ENCODE results near the gene FNDC7.
"Not testable (repeated sequence)": the region's sequence is repeated elsewhere in the genome, so short reads cannot be mapped to it uniquely, and the experiment has no call there.

Gene FNDC7

DNA sequence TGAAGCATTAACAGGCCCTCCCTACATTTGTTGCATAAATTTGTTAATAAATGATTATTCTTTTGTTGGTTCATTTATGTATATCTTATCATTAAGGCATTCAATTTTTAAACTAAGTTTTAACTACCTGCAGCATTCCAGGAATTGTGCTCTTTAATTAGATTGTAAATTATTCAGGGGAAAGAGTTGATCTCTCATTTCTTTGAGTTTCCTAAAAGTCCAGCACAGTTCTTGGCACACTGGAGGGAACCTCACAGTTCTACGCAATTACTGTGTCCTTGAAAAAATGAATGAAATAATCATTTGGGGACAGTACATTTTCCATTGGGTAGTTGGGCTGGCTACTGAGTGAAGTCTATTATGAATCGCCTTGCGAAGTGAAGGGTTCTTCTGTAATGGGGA lies 33.3 kb downstream of the FNDC7 start:
- no peak for DNase-seq

DNA sequence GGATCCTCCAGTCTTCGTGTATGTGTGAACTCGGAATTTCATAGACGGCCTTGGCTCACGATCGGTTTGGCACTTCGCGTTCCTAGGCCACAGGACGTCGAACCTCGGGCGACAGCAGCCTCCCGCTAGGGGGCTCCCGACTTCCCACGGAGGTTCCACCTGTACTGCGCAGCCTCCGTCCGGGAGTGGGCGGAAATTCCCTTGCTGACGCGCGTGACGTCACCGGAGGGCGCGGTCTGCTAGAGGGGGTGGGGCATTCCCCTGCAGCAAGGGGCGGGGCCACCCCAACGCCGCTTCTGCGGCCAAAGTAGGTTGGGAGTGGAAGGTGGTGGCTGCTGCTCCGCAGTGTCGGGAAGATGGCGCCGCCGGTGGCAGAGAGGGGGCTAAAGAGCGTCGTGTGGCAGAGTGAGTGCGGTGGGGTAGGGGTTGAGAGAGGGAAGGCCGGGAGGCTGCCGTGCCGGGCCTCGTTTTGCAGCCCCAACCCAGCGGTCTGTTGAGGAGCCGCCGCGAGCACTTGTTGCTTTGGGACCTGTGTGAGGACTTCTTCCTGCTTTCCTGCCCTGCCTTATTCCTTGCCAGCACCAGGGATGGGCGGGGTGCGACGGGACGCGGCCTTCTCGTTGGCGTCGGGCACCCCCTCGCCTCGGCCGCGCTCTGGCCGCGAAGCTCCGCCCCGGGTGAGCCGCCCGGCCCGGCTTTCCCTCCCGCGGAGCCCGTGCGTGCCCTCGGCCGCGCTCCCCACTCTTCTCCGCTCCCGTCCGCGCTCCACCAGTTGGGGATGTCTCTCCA lies 33.9 kb downstream of the FNDC7 start, which contains the start of gene STXBP3:
Gene STXBP3 (plus strand): TSS at position 293 of the 789 bp plus-strand sequence. CDS start 64 bp downstream, at position 357.
- peak; percentile 99 for DNase-seq

GRCh38 chr1:108747171-108747850 lies 34.6 kb downstream of the FNDC7 start:
- peak; percentile 62 for DNase-seq

- DNase-seq: no peak
Observed at GRCh38 chr1:108747898-108748297, 35.2 kb downstream of the FNDC7 start.

DNA sequence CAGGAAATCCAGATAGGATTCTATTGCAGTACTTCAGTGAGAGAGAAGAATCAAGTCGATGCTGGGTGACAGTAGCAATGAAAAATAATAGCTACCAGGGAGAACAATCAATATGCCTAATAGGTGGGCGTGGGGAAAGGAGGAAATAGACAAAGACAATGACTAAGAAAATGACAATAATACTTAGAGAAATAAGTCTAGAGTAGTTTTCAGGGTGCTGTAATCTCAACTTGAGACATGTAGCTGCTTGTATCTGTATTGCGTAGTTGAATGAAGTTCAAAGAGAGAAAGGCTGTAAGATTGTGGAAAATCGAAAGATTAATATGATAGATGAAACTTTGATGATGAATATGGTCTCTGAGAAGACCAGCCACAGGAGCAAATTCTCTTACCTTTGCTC lies 36.4 kb downstream of the FNDC7 start:
- DNase-seq: no peak

DNA sequence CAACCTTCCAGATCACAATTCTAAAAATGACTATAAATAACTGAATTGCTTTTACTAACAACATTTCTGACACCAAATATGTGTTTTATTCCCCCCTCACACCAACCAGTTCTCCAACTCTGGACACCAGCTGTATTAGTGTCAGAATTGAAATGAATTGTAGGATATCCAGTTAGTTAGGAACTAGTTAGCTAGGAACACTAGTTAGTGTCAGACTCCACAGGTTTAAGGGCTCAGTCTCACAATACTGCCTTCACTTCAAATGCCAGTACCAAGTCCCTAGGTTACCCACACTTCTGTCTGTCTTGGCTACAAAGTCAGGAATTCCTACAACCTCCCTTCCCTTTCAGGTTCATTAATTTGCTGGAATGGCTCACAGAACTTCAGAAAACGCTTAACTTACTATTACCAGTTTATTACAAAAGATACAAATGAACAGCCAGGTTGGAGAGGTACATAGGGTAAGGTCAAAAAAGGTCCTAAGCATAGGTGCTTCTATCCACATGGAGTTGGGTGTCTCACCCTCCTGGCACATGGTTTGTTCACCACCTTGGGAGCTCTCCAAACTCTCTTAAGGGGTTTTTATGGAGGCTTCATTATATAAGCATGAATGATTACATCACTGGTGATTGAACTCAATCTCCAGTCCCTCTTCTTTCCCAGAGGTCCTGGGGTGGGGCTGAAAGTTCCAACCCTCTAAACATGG lies 37.9 kb downstream of the FNDC7 start:
- no peak for DNase-seq

GRCh38 chr1:108753363-108753762 lies 40.7 kb downstream of the FNDC7 start:
- no peak for DNase-seq

- no peak for DNase-seq
Observed at GRCh38 chr1:108758796-108759195, 46.1 kb downstream of the FNDC7 start.

DNA sequence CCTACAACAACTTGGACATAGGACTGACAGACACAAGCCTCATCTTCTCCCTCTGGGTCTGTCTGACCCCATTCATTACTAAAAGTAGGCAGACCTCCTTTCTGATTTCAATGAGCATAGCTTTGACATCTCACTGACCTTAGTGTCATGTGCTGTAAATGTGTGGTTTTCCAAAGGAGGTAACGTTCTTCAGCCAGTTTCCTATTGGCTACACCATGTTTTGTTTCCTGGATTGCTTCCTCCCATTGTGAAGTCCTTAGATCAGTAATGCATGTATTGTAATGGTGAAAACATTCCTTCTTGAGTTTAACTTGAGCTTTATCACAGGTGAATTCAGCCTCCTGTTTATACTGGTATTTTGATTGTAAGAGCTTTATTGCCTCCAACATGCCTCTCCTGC lies 54.4 kb downstream of the FNDC7 start:
- DNase-seq: no peak

DNA sequence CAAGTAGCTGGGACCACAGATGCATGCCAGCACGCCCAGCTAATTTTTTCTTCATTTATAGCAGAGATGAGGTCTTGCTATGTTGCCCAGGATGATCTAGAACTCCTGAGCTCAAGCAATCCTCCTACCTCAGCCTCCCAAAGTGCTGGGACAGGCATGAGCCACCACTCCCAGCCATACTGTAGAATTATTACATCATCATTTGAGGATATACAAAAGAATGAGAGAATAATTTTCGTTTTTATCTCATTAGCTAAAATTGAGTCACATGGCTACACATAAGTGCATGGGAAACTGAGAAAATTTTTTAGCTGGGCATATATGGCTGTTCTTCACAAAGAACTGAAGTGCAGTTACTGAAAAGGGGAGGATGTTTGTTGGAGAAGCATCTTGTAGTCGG lies 55.0 kb downstream of the FNDC7 start:
- no peak for DNase-seq

GRCh38 chr1:108777839-108778238 lies 65.1 kb downstream of the FNDC7 start:
- DNase-seq: no peak

DNA sequence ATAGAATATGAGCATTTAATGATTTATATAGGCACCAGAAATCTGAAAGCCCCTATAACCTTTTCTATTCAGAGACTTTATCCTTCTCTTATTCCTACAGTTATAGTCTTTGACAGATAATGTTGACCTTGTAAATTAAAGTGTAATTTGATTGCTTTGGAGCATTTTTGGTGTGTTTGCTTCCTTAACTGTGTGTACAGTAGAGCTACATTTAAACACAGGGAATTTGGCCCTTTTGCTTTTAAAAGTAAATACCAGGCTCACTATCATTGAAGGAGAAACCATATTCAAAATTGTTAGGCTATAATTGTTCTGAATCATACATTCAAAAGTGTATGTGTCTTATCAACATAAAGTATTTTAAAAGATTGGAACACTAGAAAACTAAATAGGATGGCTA lies 66.7 kb downstream of the FNDC7 start:
- DNase-seq: no peak

DNA sequence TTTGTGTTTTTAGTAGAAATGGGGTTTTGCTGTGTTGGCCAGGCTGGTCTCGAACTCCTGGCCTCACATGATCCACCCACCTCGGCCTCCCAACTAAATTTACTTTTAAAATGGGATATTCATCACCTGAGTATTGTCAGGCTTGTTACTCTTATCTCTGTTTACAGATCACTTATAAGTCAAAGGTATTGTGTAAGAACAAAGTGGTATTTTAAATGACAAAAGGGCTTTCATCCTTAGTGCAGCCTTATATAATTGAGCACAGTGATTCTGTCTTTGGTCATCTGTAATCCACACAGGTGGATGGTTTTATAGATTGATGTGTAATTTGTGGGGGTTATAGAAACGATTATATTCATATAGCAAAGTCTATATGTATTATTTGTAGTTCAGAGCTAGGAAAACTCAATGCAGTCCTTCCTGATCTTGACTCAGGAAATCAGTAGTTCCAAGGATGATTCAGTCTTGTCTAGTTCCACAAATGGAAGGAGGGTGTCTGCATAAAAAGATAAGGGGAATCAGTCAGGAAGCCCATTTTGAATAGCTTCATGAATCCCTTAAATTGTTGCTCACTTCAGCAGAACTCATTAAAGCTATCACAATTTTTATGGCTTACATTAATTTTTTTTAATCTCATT lies 68.3 kb downstream of the FNDC7 start:
- DNase-seq: peak; percentile 22

DNA sequence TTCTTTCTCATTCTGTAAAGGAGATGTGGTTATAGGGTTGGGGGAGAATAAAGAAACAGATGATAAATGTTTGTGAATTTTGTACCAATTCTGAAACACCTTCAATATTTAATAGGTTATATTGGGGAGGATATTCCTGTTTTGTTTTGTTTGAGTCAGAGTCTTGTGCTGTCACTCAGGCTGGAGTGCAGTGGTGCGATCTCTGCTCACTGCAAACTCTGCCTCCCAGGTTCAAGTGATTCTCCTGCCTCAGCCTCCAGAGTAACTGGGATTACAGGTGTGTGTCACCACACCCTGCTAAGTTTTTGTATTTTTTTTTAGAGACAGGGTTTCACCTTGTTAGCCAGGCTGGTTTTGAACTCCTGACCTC lies 68.9 kb downstream of the FNDC7 start:
- DNase-seq: not testable (repeated sequence)

DNA sequence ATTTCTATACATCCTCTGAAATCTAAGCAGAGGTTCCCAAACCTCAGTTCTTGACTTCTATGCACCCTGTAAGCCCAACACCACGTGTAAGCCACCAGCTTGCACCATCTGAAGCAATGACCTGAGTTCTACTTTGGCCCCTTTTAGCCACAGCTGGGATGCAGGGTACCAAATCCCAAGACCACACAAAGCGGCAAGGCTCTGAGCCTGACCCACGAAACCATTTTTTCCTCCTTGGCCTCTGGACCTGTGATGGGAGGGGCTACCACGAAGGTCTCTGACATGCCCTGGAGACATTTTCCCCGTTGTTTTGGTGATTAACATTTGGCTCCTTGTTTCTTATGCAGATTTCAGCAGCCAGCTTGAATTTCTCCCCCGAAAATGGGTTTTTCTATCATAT lies 72.6 kb downstream of the FNDC7 start:
- no peak for DNase-seq

- no peak for DNase-seq
Observed at GRCh38 chr1:108785880-108786279, 73.2 kb downstream of the FNDC7 start.

DNA sequence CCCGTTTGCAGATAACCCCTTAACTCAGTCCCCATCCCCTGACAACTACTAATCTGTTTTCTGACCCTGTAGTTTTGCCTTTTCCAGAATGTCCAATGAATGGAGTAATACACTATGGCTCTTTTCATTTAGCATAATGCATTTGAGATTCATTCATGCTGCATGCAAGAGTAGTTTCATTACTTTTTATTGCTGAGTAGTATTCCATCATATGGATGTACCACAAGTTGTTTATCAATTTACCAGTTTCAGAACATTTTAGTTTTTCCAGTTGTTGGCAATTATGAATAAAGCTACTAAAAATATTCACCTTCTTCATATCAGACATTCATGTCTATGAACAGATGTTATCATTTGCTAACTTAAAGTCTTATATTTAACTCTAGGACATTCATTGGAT lies 79.1 kb downstream of the FNDC7 start:
- no peak for DNase-seq

Data from NCI-H345 (cell line).